Testis (tissue), 2 donors: ENCODE results near the gene DRGX.

Source experiments
- POLR2A ChIP-seq: fragments of 450-650 bp; IDR thresholded peaks from one replicate; pipeline ENCODE4 v1.6.1; 2017; ENCODE audit warnings: antibody characterized with exemption, mild to moderate bottlenecking, moderate library complexity
- TF ChIP-seq, protein P1 (sequence below), 3 experiments: fragments of 450-650 bp in 2 of 3; fragments of 200-600 bp in 1 of 3; sonication (generic) in 1 of 3; IDR thresholded peaks; one replicate each; pipeline ENCODE4 v1.5.1; 2016 to 2019; ENCODE audit warnings: antibody characterized with exemption in 3 of 3, mild to moderate bottlenecking in 2 of 3, moderate library complexity in 1 of 3

DNA sequence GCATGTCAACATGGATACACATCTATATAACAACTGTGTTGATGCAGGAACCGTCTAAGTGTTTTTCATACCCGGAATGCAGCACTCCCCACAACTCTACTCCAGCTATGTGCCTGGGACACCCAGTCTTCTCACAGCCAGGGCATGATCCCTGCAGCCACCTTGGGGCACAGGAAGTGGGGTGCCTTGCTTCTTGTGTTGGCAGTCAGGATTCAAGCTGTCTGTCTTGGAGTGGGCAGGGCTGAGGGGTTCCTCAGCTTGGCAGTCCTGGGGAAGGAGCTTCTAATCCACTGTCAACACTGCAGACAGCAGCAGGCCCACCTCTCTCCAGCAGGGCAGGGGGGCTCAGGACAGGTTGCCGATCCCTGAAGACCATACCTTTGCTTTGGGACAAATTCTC is 41.3 kb downstream of the DRGX start:
- TF ChIP-seq, protein P1, sequence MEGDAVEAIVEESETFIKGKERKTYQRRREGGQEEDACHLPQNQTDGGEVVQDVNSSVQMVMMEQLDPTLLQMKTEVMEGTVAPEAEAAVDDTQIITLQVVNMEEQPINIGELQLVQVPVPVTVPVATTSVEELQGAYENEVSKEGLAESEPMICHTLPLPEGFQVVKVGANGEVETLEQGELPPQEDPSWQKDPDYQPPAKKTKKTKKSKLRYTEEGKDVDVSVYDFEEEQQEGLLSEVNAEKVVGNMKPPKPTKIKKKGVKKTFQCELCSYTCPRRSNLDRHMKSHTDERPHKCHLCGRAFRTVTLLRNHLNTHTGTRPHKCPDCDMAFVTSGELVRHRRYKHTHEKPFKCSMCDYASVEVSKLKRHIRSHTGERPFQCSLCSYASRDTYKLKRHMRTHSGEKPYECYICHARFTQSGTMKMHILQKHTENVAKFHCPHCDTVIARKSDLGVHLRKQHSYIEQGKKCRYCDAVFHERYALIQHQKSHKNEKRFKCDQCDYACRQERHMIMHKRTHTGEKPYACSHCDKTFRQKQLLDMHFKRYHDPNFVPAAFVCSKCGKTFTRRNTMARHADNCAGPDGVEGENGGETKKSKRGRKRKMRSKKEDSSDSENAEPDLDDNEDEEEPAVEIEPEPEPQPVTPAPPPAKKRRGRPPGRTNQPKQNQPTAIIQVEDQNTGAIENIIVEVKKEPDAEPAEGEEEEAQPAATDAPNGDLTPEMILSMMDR (IDR thresholded peaks at IDR 0.05) = no peak
- TF ChIP-seq POLR2A = no peak
